ENCODE results near the gene ITPKB.

ITPKB gene

DNA sequence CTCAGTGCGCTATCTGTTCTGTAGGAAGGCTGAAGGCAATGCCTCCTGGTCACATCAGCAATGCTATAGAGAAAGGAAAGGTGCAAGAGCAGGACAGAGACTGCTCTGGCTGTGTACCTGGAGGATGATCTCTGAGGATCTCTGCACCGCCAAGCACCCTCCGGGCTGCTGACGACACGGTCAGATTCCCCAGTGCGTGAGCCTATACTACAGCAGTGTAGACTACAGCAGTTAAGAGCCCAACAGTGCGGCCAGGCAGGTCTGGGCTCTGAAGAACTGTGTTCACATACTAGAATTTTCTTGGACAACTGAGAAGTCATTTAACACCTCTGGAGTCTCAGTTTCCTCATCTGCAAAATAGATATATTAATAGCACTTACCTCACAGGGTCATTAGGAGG lies 39.9 kb downstream of the ITPKB start:
- TF ChIP-seq, protein P1, sequence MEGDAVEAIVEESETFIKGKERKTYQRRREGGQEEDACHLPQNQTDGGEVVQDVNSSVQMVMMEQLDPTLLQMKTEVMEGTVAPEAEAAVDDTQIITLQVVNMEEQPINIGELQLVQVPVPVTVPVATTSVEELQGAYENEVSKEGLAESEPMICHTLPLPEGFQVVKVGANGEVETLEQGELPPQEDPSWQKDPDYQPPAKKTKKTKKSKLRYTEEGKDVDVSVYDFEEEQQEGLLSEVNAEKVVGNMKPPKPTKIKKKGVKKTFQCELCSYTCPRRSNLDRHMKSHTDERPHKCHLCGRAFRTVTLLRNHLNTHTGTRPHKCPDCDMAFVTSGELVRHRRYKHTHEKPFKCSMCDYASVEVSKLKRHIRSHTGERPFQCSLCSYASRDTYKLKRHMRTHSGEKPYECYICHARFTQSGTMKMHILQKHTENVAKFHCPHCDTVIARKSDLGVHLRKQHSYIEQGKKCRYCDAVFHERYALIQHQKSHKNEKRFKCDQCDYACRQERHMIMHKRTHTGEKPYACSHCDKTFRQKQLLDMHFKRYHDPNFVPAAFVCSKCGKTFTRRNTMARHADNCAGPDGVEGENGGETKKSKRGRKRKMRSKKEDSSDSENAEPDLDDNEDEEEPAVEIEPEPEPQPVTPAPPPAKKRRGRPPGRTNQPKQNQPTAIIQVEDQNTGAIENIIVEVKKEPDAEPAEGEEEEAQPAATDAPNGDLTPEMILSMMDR (conservative IDR thresholded peaks at IDR 0.05): no peak
- peak overlapping the region; percentile 75 for H3K27ac ChIP-seq

DNA sequence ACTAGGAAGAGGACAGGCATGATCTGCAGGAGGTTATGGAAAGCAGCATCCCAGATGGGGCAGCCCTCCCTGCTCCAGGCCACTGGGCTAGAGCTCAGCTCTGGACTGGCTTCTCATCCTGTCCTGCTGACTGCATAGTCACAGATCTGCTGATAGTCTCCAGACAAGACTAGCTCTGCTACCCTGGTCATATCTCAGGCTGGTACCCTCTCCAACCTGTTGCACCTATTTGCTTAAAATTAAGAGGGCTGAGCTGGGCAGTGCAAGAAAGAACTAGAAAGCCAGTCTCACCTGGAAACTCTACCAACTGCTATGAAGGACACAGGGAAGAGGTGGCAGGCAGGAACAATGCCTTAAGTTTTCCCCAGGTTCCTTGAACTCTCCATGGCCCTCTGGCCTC lies 40.4 kb downstream of the ITPKB start:
- peak overlapping the region; percentile 75 for H3K27ac ChIP-seq
- TF ChIP-seq, protein P1 (conservative IDR thresholded peaks at IDR 0.05): no peak

DNA sequence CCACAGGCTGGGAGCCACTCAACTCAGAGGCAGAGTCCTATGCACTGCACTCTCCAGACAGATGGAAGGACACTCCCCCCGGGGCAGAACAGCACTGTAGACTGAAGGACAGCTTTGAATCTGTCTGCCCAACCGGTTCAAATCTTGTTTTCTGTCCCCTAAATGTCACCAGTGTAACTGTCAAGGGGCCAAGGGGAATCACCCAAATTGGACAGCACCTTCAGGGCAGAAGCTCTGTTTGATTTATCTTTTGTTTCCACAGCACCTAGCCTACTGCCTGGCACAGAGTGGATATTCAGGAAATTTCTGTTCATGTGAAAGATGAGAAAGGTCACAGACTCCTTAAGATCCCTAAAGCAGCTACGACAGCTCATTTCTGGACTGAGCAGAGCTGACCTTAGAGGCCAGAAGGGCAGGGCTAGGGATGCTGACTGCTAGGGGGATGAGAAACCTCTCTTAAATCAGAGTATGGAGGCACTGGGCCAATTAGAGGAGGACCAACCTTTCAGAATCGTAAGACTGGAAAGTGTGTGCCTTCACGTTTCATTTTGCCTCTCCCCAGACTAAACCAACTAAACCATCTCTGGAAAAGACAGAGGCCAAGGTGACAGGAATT lies 41.0 kb downstream of the ITPKB start:
- TF ChIP-seq, protein P1 (conservative IDR thresholded peaks at IDR 0.05): no peak
- H3K27ac ChIP-seq: peak overlapping the region; percentile 75

DNA sequence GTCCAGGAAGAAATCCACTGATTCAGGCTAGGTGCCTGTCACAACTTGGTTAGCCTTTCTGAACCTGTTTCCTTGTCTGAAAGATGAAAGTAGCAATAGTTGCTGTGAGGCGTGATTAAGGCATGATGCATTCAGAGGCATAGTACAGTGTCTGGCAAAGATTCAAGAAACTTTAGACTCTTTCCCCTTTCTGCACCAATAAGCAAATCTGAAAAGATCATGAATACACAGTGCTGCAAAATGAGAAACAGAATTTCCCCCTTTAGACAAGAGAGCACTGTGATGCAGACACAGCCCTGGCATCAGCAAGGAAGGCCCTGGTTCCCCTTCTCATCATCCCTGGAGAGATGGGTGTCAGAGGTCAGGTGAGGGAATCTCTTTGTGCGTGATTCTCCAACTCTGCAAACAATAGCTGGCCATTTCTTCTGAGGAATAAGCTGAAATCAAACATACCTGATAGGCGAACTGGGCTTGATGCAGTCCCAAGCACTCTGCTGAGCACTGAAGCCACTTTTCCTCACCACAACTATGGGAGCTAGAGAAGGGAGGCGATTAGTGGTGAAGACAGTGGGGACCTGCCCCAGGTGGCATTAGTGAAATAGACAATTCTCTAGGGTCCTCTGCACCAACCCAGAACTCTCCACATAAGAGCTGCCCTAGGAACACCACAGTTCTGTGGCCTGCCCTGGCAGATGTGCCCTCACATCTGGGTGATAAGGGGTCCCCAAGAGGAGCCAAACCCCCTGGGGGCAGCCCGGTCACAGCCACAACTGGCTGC lies 41.7 kb downstream of the ITPKB start:
- TF ChIP-seq, protein P1 (conservative IDR thresholded peaks at IDR 0.05): no peak
- H3K27ac ChIP-seq: peak overlapping the region; percentile 75

DNA sequence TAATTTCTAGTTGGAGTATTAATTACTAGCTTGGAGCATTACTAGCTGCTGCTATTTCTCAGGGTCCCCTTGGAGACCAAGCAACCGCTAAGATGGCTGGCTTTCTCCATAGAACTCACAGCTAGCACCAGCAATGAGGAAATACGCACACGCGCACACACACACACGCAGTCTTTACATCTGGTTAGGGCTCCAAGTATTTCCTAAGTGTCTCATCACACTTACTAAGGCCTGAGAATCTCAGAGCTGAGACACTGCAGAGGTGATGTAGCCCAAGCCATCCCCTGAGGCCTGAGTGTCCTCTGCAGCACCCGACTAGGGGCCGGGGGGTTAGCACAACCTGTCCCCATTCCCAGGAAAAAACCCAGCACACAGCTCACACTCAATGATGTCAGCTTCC lies 42.5 kb downstream of the ITPKB start:
- TF ChIP-seq, protein P1 (conservative IDR thresholded peaks at IDR 0.05): no peak
- H3K27ac ChIP-seq: peak overlapping the region; percentile 75

DNA sequence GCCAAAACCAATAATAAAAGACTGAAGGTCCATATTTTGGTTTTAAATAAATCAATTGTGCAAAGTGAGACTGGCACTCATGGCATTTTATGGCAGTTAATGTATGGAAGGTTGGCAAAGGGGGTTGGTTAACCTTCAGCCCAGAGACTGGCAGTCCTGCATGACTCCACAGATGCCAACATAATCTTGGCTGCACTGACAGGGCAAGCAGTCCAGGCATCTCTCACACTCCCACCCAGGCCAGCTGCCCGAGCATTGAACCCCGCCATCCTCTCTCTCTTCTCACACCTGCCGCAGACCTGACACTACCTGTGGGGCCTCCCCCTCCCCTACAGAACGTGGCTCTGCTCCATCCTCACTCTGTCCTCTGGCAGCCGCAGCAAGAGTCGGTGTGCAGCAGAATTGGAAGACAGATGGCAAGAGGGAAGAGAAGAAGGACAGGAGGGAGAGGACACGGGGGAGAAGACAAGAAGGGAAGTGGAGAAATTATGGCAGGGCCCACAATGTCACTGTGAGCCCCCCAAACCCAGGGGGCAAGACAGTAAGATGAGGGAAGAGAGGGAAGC lies 43.7 kb downstream of the ITPKB start:
- TF ChIP-seq, protein P1 (conservative IDR thresholded peaks at IDR 0.05): no peak

DNA sequence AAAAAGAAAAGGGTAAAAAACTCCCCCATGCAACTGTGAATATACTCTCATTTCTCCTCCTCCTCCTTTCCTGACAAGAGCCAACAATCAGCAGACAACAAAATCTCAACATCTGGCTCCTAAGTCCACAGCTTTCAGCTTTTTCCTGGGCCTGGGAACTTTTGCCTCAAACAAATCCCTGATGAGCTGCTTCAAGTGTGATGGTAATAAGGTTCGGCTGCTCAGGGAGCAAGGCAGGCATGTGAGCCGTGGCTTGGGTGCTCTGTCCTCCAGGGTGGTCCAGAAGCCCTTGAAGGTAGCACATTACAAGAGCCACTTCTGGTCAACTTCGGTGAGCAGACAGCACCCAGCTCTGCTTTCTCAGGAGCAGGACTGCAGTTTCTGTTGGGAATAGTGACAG lies 46.3 kb downstream of the ITPKB start:
- no peak overlapping the region for H3K27ac ChIP-seq
- TF ChIP-seq, protein P1 (conservative IDR thresholded peaks at IDR 0.05): no peak

More for the DNA sequence above, 43.7 kb downstream of the ITPKB start:
- H3K27ac ChIP-seq: no peak overlapping the region
